WTC11 (cell line): ENCODE data around the gene FN3K. TPM values are rescaled to one million over a fixed set of nuclear protein-coding genes. Genes with fewer than 3 reads are reported as not detected.

Source experiments
- ATAC-seq: fragments of 200-7000 bp; cut with Tn5 transposase; 2 replicates; pipeline ENCODE4 v1.10.0; 2021; ENCODE audit warnings: mild to moderate bottlenecking, moderate library complexity
- CTCF ChIA-PET: fragments of 300-600 bp; sonication (Branson Sonifier 250); formaldehyde crosslinking; loops from one replicate; lab custom pipeline; 2021; ENCODE audit warnings: antibody characterized with exemption; lab: Charles Lee
- POLR2A ChIA-PET: fragments of 350-600 bp; sonication (Branson Sonifier 250); formaldehyde crosslinking; loops from one replicate; lab custom pipeline; 2021; ENCODE audit warnings: antibody characterized with exemption; lab: Charles Lee
- DNase-seq: peaks from one replicate; pipeline ENCODE4 v3.0.0; 2021; ENCODE audit warnings: low spot score
- H3K27ac Mint-ChIP-seq: 2 replicates; pipeline ENCODE4 v1.8.0; 2021; ENCODE audit warnings: mixed read lengths
- H3K27me3 Mint-ChIP-seq: 2 replicates; pipeline ENCODE4 v1.8.0; 2021; ENCODE audit warnings: low read depth, mild to moderate bottlenecking, moderate library complexity, mixed read lengths
- H3K36me3 Mint-ChIP-seq: 2 replicates; pipeline ENCODE4 v1.8.0; 2021; ENCODE audit warnings: mixed read lengths
- H3K4me1 Mint-ChIP-seq: 2 replicates; pipeline ENCODE4 v1.8.0; 2022; ENCODE audit warnings: mixed read lengths
- H3K4me3 Mint-ChIP-seq: 2 replicates; pipeline ENCODE4 v1.8.0; 2021; ENCODE audit warnings: mild to moderate bottlenecking, moderate library complexity, mixed read lengths
- H3K9me3 Mint-ChIP-seq: 2 replicates; pipeline ENCODE4 v1.8.0; 2021; ENCODE audit warnings: mixed read lengths
- CTCF ChIP-seq: fragments of 200-600 bp; IDR thresholded peaks from 2 replicates; pipeline ENCODE4 v1.8.0; 2022; ENCODE audit warnings: antibody characterized with exemption
- E2F1 ChIP-seq: sonication (generic); formaldehyde crosslinking; IDR thresholded peaks from 2 replicates; pipeline ENCODE4 v1.8.0; 2022; ENCODE audit warnings: mild to moderate bottlenecking, missing genetic modification reagents
- MLX ChIP-seq: sonication (generic); formaldehyde crosslinking; IDR thresholded peaks from 2 replicates; pipeline ENCODE4 v1.8.1; 2023; ENCODE audit warnings: mild to moderate bottlenecking, missing genetic modification reagents, moderate library complexity
- NFE2L1 ChIP-seq: sonication (generic); formaldehyde crosslinking; IDR thresholded peaks from 2 replicates; pipeline ENCODE4 v1.8.1; 2023; ENCODE audit warnings: missing genetic modification reagents
- NR1H2 ChIP-seq: sonication (generic); formaldehyde crosslinking; IDR thresholded peaks from 2 replicates; pipeline ENCODE4 v1.9.0; 2021; ENCODE audit warnings: mild to moderate bottlenecking, moderate library complexity, missing genetic modification reagents
- OVOL2 ChIP-seq: fragments of 250-450 bp; sonication (Bioruptor Pico); IDR thresholded peaks from 2 replicates; pipeline ENCODE4 v1.9.0; 2021; ENCODE audit warnings: mild to moderate bottlenecking, borderline replicate concordance
- PRDM15 ChIP-seq: sonication (generic); formaldehyde crosslinking; IDR thresholded peaks from 2 replicates; pipeline ENCODE4 v1.8.0; 2022; ENCODE audit warnings: missing genetic modification reagents
- SP1 ChIP-seq: sonication (generic); formaldehyde crosslinking; conservative IDR thresholded peaks from 2 replicates; pipeline ENCODE4 v1.8.1; 2022; ENCODE audit warnings: missing genetic modification reagents
- USF2 ChIP-seq: sonication (generic); formaldehyde crosslinking; IDR thresholded peaks from 2 replicates; pipeline ENCODE4 v1.8.1; 2023; ENCODE audit warnings: mild to moderate bottlenecking, missing genetic modification reagents, moderate library complexity
- ZMAT4 ChIP-seq: fragments of 250-450 bp; sonication (Bioruptor Pico); IDR thresholded peaks from 2 replicates; pipeline ENCODE4 v1.9.0; 2021; ENCODE audit warnings: mild to moderate bottlenecking
- ZNF138 ChIP-seq: sonication (generic); formaldehyde crosslinking; conservative IDR thresholded peaks from 2 replicates; pipeline ENCODE4 v1.8.1; 2022; ENCODE audit warnings: mild to moderate bottlenecking, moderate library complexity, missing genetic modification reagents
- ZNF263 ChIP-seq: sonication (generic); formaldehyde crosslinking; IDR thresholded peaks from 2 replicates; pipeline ENCODE4 v1.8.1; 2022; ENCODE audit warnings: low read depth, mild to moderate bottlenecking, moderate library complexity, missing genetic modification reagents
- ZNF317 ChIP-seq: sonication (generic); formaldehyde crosslinking; IDR thresholded peaks from 2 replicates; pipeline ENCODE4 v1.8.1; 2023; ENCODE audit warnings: low read depth, mild to moderate bottlenecking, moderate library complexity, missing genetic modification reagents, borderline replicate concordance
- ZNF532 ChIP-seq: fragments of 250-450 bp; sonication (Bioruptor Pico); IDR thresholded peaks from 2 replicates; pipeline ENCODE4 v1.9.0; 2021; ENCODE audit warnings: mild to moderate bottlenecking, borderline replicate concordance
- ZNF671 ChIP-seq: fragments of 250-450 bp; sonication (Bioruptor Pico); IDR thresholded peaks from 2 replicates; pipeline ENCODE4 v1.8.0; 2021; ENCODE audit warnings: mild to moderate bottlenecking
- total RNA-seq: library from RNA; stranded (reverse); gene quantifications from 3 replicates; pipeline ENCODE4 v1.2.3, GENCODE V29; 2021
- TF ChIP-seq, protein P1 (sequence below): sonication (generic); formaldehyde crosslinking; IDR thresholded peaks from 2 replicates; pipeline ENCODE4 v1.8.1; 2022; ENCODE audit warnings: low read depth, mild to moderate bottlenecking, moderate library complexity, missing genetic modification reagents, borderline replicate concordance
- TF ChIP-seq, protein P2 (sequence below): fragments of 250-450 bp; sonication (Bioruptor Pico); IDR thresholded peaks from 2 replicates; pipeline ENCODE4 v1.9.0; 2021; ENCODE audit warnings: moderate library complexity, mild to moderate bottlenecking, inconsistent platforms, borderline replicate concordance

The FN3K gene
- total RNA-seq, 1 experiment from 2014 or later: 19.3 TPM

DNA sequence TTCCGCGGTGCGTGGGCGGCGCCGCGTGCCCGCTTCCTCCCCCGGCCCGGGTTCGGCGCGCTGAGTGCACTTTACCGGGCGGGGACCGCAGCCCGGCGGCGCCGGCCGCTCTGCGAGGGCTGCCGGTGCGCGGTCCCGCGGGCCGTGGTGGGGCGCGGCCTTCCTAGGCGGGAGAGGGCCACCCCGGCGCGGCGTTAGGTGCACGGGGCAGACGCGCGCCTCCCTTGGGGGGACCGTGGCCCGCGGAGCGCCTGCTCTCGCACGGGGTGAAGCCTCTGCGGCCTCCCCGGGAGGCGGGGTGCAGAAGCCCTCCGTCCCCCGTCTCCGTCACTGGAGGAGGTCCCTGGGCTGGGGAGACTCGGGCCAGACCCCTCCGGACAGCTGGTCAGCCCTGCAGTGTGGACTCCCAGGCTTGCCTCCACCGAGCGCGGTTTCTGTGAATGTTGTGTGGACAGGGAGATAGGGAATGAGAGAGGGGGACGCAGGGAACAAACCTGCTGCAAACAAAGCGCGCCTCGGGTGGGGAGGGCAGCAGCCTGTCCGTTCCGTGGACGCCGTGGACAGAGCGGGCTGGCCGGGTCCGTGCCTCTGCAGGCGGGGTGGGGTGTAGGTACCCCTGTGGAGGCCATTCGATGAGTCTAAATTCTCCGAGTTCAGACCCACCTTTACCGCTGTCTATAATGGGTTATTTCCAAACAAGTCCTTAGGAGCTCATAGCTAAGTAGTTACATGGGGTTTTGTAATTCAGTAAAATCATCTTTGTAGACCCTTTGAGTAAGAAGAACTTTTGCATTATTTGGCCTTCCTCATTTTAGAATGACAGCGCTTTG lies 17.2 kb downstream of the FN3K start:
- ChIA-PET CTCF (no interaction called here), POLR2A (no interaction called here)
- Mint-ChIP-seq H3K36me3 (peaks cover 30% of the 10 kb centered on the region), H3K27me3 (peaks cover 13% of the 10 kb centered on the region), H3K9me3 (peaks cover 5% of the 10 kb centered on the region), H3K4me1 (peaks cover 44% of the 10 kb centered on the region), H3K4me3 (peak overlapping the region; percentile 89), H3K27ac (peak overlapping the region; percentile 11; the same call in 1 of the 2 replicates)
- TF ChIP-seq PRDM15 (CRISPR knock-in tag) (no peak), E2F1 (no peak), USF2 (no peak), NFE2L1 (no peak), ZMAT4 (CRISPR knock-in tag) (no peak), ZNF317 (CRISPR knock-in tag) (no peak), CTCF (no peak), ZNF263 (CRISPR knock-in tag) (no peak), ZNF671 (no peak)
- TF ChIP-seq, protein P1, sequence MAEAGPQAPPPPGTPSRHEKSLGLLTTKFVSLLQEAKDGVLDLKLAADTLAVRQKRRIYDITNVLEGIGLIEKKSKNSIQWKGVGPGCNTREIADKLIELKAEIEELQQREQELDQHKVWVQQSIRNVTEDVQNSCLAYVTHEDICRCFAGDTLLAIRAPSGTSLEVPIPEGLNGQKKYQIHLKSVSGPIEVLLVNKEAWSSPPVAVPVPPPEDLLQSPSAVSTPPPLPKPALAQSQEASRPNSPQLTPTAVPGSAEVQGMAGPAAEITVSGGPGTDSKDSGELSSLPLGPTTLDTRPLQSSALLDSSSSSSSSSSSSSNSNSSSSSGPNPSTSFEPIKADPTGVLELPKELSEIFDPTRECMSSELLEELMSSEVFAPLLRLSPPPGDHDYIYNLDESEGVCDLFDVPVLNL: no peak
- ATAC-seq: no peak
- no peak for DNase-seq

DNA sequence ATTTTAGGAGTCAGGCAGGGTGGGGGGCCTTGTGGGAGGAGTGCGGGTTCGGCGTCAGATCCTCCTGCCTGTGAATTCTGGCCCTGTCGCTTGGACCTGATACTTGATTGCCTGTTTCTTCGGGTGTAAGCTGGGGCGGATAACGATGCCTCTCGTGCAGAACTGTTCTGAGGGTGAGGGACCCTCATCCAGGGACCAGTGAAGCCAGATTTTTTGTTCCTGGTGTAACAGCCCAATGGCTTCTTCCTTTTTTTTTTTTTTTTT lies 17.7 kb downstream of the FN3K start:
- Mint-ChIP-seq H3K4me3 (peak overlapping the region; percentile 89), H3K27ac (0 out of 2 replicates have a peak overlapping the region, but pooled peaks have one; percentile 11), H3K4me1 (peaks cover 47% of the 10 kb centered on the region), H3K9me3 (peaks cover 5% of the 10 kb centered on the region), H3K36me3 (peaks cover 28% of the 10 kb centered on the region), H3K27me3 (peaks cover 13% of the 10 kb centered on the region)
- ChIA-PET CTCF (no interaction called here), POLR2A (no interaction called here)
- DNase-seq (no peak), ATAC-seq (no peak)
- TF ChIP-seq MLX (no peak), ZNF532 (CRISPR knock-in tag) (no peak), SP1 (CRISPR knock-in tag) (no peak), OVOL2 (CRISPR knock-in tag) (no peak), ZNF138 (CRISPR knock-in tag) (no peak), ZNF671 (no peak), NR1H2 (CRISPR knock-in tag) (no peak)
- TF ChIP-seq, protein P2, sequence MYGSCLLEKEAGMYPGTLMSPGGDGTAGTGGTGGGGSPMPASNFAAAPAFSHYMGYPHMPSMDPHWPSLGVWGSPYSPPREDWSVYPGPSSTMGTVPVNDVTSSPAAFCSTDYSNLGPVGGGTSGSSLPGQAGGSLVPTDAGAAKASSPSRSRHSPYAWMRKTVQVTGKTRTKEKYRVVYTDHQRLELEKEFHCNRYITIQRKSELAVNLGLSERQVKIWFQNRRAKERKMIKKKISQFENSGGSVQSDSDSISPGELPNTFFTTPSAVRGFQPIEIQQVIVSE (CRISPR knock-in tag): no peak
